Gastroesophageal sphincter (tissue), 4 donors: ENCODE data around the gene FRMD4B. TPM values are rescaled to one million over a fixed set of nuclear protein-coding genes. Genes with fewer than 3 reads are reported as not detected.

ENCODE experiments used
- ATAC-seq: fragments of 150-250 bp; one replicate; pipeline ENCODE4 v1.9.1; 2016; ENCODE audit warnings: mild to moderate bottlenecking, moderate library complexity
- H3K27ac ChIP-seq, 4 donors: fragments of 200-600 bp; sonication (generic) in 3 of 4; 1 replicate in 3 of 4; 2 replicates in 1 of 4; pipeline ENCODE4 v1.5.1; 2016 to 2019
- H3K27me3 ChIP-seq: fragments of 200-600 bp; sonication (generic); one replicate; pipeline ENCODE4 v1.5.1; 2019
- H3K36me3 ChIP-seq, 2 donors: fragments of 200-600 bp; sonication (generic); one replicate each; pipeline ENCODE4 v1.5.1; 2019; ENCODE audit warnings: control low read depth in 1 of 2
- H3K4me1 ChIP-seq, 3 donors: fragments of 200-600 bp; sonication (generic); 1 replicate in 2 of 3; 2 replicates in 1 of 3; pipeline ENCODE4 v1.5.1; 2016 to 2019; ENCODE audit warnings: control low read depth in 2 of 3
- H3K4me3 ChIP-seq, 2 donors: fragments of 200-600 bp; sonication (generic); one replicate each; pipeline ENCODE4 v1.5.1; 2019; ENCODE audit warnings: mild to moderate bottlenecking in 1 of 2, moderate library complexity in 1 of 2
- H3K9me3 ChIP-seq, 3 donors: fragments of 200-600 bp; sonication (generic); one replicate each; pipeline ENCODE4 v1.5.1; 2017 to 2019; ENCODE audit warnings: control low read depth in 2 of 3
- EP300 ChIP-seq: sonication (generic); formaldehyde crosslinking; IDR thresholded peaks from one replicate; pipeline ENCODE4 v1.6.1; 2017; ENCODE audit warnings: antibody characterized with exemption, mild to moderate bottlenecking
- POLR2A ChIP-seq, 2 donors: fragments of 450-650 bp; IDR thresholded peaks; one replicate each; pipeline ENCODE4 v1.6.1; 2017; ENCODE audit warnings: antibody characterized with exemption in 2 of 2, mild to moderate bottlenecking in 2 of 2, moderate library complexity in 1 of 2
- POLR2AphosphoS5 ChIP-seq: sonication (generic); formaldehyde crosslinking; IDR thresholded peaks from one replicate; pipeline ENCODE4 v1.6.1; 2017; ENCODE audit warnings: antibody characterized with exemption
- whole genome bisulfite sequencing, 2 donors: methylation state at CpG; one replicate each; pipeline ENCODE4 v1.1.5; 2018; ENCODE audit warnings: low coverage in 1 of 2; 5-methylcytosine and 5-hydroxymethylcytosine counted together
- total RNA-seq, 4 donors: library from RNA; depleted of rRNA; stranded (reverse); fragments of >200 nt; gene quantifications; one replicate each; pipeline ENCODE4 v1.1.0, GENCODE V29; 2016
- TF ChIP-seq, protein P1 (sequence below), 4 experiments: fragments of 200-600 bp in 2 of 4; fragments of 450-650 bp in 2 of 4; sonication (generic) in 1 of 4; IDR thresholded peaks; one replicate each; pipeline ENCODE4 v1.5.1; 2017 to 2019; ENCODE audit warnings: antibody characterized with exemption in 4 of 4, mild to moderate bottlenecking in 2 of 4, moderate library complexity in 2 of 4

The FRMD4B gene
- total RNA-seq, 4 donors from 2014 or later: 7.1 to 22.3 (median 19.8) TPM

- H3K27ac ChIP-seq: no peak overlapping the region
- no peak overlapping the region for H3K4me3 ChIP-seq
- peaks cover 0 to 16% (median 3%) of the 10 kb centered on the region in 3 donors for H3K4me1 ChIP-seq
- H3K36me3 ChIP-seq: no peaks in the 10 kb centered on the region
- TF ChIP-seq POLR2AphosphoS5: no peak
- TF ChIP-seq POLR2A (IDR thresholded peaks at IDR 0.05): no peak
- TF ChIP-seq EP300: no peak
- TF ChIP-seq, protein P1, sequence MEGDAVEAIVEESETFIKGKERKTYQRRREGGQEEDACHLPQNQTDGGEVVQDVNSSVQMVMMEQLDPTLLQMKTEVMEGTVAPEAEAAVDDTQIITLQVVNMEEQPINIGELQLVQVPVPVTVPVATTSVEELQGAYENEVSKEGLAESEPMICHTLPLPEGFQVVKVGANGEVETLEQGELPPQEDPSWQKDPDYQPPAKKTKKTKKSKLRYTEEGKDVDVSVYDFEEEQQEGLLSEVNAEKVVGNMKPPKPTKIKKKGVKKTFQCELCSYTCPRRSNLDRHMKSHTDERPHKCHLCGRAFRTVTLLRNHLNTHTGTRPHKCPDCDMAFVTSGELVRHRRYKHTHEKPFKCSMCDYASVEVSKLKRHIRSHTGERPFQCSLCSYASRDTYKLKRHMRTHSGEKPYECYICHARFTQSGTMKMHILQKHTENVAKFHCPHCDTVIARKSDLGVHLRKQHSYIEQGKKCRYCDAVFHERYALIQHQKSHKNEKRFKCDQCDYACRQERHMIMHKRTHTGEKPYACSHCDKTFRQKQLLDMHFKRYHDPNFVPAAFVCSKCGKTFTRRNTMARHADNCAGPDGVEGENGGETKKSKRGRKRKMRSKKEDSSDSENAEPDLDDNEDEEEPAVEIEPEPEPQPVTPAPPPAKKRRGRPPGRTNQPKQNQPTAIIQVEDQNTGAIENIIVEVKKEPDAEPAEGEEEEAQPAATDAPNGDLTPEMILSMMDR (IDR thresholded peaks at IDR 0.05): no peak
- no peaks in the 10 kb centered on the region for H3K9me3 ChIP-seq
- no peak for ATAC-seq
- WGBS, 2 donors: 63 to 70% methylated on average over 2 to 6 of the region's 6 CpGs
- no peaks in the 10 kb centered on the region for H3K27me3 ChIP-seq
Observed at GRCh38 chr3:69304396-69304795, 81.5 kb downstream of the FRMD4B start.

DNA sequence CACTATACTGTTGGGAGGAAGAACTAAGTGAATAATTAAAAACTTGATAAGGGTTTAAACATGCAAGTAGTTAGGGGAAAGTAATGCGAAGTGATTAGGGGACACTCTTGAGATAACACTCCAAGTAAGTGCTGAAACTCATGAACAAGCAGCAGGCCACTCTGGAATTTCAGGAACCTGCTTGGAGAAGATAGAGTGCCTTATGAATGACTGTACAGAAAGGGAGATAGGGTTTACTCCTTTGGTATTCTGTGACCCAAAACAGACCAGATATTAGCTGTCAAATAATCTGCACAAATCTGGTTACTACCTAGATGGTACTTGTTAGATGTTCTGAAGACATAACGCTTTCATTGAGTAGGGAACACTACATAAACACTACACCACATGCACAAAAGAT lies 85.6 kb downstream of the FRMD4B start:
- Histone ChIP-seq H3K4me1 (no peaks in the 10 kb centered on the region), H3K27me3 (no peaks in the 10 kb centered on the region), H3K27ac (no peak overlapping the region), H3K4me3 (no peak overlapping the region), H3K36me3 (no peaks in the 10 kb centered on the region), H3K9me3 (no peaks in the 10 kb centered on the region)
- ATAC-seq: no peak
- WGBS, 2 donors: 82 to 86% methylated on average over 2 of the region's 2 CpGs
- TF ChIP-seq EP300: no peak
- TF ChIP-seq POLR2AphosphoS5: no peak
- no peak for TF ChIP-seq POLR2A (IDR thresholded peaks at IDR 0.05)
- TF ChIP-seq, protein P1 (IDR thresholded peaks at IDR 0.05): no peak

DNA sequence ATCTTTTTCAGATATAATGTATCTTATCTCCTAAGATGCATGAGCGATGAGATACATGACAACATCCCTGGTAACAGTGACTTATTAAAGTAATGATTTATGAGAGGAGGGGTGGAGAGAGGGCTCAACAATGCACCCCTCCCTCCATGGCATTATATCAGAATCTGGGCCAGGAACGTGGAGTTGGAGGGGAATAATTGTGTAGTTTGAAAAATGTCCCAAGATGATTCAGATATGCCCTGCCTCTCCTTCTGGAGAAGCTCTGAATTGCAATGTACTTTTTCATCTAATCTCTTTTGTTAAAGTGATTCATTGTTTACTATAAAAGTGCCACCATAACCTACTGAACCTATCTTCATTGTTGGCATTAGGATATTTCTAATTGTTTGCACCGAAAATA lies 86.5 kb downstream of the FRMD4B start:
- WGBS, 2 donors: 59 to 60% methylated on average over 3 of the region's 3 CpGs
- ATAC-seq: no peak
- no peaks in the 10 kb centered on the region for H3K36me3 ChIP-seq
- no peaks in the 10 kb centered on the region for H3K27me3 ChIP-seq
- H3K4me3 ChIP-seq: no peak overlapping the region
- H3K27ac ChIP-seq: no peak overlapping the region
- TF ChIP-seq POLR2AphosphoS5 (no peak), EP300 (no peak), POLR2A (IDR thresholded peaks at IDR 0.05) (no peak)
- TF ChIP-seq, protein P1 (IDR thresholded peaks at IDR 0.05): no peak
- no peaks in the 10 kb centered on the region for H3K9me3 ChIP-seq
- peaks cover 0 to 3% (median 2%) of the 10 kb centered on the region in 3 donors for H3K4me1 ChIP-seq

- Histone ChIP-seq H3K36me3 (no peaks in the 10 kb centered on the region), H3K4me1 (peaks cover 0 to 9% (median 7%) of the 10 kb centered on the region in 3 donors), H3K9me3 (no peaks in the 10 kb centered on the region), H3K27ac (no peak overlapping the region), H3K27me3 (no peaks in the 10 kb centered on the region), H3K4me3 (no peak overlapping the region)
- no peak for TF ChIP-seq EP300
- TF ChIP-seq, protein P1 (IDR thresholded peaks at IDR 0.05): no peak
- TF ChIP-seq POLR2A (IDR thresholded peaks at IDR 0.05): no peak
- TF ChIP-seq POLR2AphosphoS5: no peak
- 65 to 82% methylated on average over 2 of the region's 2 CpGs for WGBS, 2 donors
- no peak for ATAC-seq
Observed at GRCh38 chr3:69297501-69297900, 88.4 kb downstream of the FRMD4B start.

DNA sequence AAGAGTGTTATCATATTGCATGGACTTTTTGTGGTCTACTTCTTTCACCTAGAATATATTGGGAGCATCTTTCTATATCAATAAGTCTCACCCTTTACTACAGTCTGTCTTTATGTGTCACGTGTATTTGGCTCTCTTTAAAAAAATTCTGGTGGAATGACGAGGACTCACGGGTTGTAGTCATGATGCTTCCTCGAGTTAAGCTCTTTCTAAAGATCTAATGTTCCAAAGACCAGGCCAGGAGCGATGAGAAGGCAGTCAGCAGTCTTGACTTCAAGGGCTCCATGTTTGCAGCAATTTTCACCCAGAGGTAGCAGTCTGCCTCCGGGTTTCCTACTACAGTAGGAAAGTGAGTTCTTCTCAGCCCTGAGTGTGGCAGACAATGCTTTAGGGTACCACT lies 88.9 kb downstream of the FRMD4B start:
- ATAC-seq: no peak
- 88 to 94% methylated on average over 4 to 6 of the region's 6 CpGs for WGBS, 2 donors
- Histone ChIP-seq H3K27ac (no peak overlapping the region), H3K4me3 (no peak overlapping the region), H3K9me3 (no peaks in the 10 kb centered on the region), H3K36me3 (no peaks in the 10 kb centered on the region), H3K27me3 (no peaks in the 10 kb centered on the region), H3K4me1 (peaks cover 0 to 9% (median 7%) of the 10 kb centered on the region in 3 donors)
- TF ChIP-seq EP300 (no peak), POLR2AphosphoS5 (no peak), POLR2A (IDR thresholded peaks at IDR 0.05) (no peak)
- TF ChIP-seq, protein P1 (IDR thresholded peaks at IDR 0.05): no peak
